Left ventricle myocardium inferior (tissue), 1 donor: Measurements from ENCODE around the gene NRP1. TPM values are rescaled to one million over a fixed set of nuclear protein-coding genes. Genes with fewer than 3 reads are reported as not detected.

ENCODE experiments used
- DNase-seq: peaks from one replicate; pipeline ENCODE4 v3.0.0-alpha.2; 2020
- H3K27ac ChIP-seq: fragments of 200-600 bp; replicated peaks from 2 replicates; pipeline ENCODE4 v1.8.0; 2021
- H3K27me3 ChIP-seq: fragments of 200-600 bp; 2 replicates; pipeline ENCODE4 v1.8.0; 2021; ENCODE audit warnings: low read depth
- H3K36me3 ChIP-seq: fragments of 200-600 bp; 2 replicates; pipeline ENCODE4 v1.8.0; 2021
- H3K4me1 ChIP-seq: fragments of 200-600 bp; 2 replicates; pipeline ENCODE4 v1.8.0; 2021
- H3K4me3 ChIP-seq: fragments of 200-600 bp; 2 replicates; pipeline ENCODE4 v1.8.0; 2021; ENCODE audit warnings: mild to moderate bottlenecking, moderate library complexity
- H3K9me3 ChIP-seq: fragments of 200-600 bp; replicated peaks from 2 replicates; pipeline ENCODE4 v1.8.0; 2021
- intact Hi-C: fragments of 100-400 bp; cut with micrococcal nuclease; formaldehyde crosslinking; loops from one replicate; pipeline ENCODE4 v1.11.0; 2022
- total RNA-seq: library from RNA; stranded (reverse); fragmentation: NEBNext Ultra II Directional; extraction: Animal tissue kit (Norgen Biotek cat#: 25700); gene quantifications from one replicate; pipeline ENCODE4 v1.2.1, GENCODE V29; 2021
- TF ChIP-seq, protein P1 (sequence below): fragments of 200-600 bp; IDR thresholded peaks from 2 replicates; pipeline ENCODE4 v1.8.0; 2021; ENCODE audit warnings: antibody characterized with exemption, mild to moderate bottlenecking, borderline replicate concordance
- donor health status: DM: no; HTN: yes; CAD: no; lungs with severe emphysema.

The NRP1 gene
- total RNA-seq, 1 donor from 2014 or later = 168 TPM

DNA sequence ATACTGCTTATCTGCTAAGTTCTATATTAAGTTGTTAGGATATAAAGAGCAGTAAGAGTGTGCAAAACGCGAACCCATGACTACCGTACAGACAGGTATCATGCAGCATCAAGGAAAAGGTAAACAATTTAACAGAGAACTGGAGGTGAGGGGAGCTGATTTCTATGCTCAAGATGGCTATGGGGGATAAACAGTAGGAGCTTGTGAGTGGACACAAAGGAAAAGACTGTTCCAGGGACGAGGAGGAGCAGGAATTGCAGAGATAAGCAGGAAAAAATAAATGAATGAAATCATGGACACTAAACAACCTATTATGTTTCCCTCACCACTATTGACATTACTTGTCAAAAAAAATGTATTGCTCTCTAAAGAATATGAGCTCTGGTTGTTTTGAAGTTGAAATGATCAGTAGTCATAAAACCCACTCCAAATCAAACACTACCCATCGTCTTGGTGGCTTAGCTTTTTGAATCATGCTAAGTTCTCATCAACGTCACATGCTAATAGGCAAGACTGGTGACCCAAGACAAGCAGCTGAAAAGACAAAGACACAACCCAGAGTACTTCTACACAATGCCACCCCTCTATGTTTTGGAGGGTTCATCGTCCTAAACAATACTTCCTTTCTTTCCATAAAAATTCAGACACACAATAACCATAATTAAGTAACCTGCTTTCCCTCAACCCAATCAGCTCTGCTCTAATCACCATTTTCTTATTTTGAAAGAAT, 102.7 kb downstream of the NRP1 start:
- intact Hi-C loops = no loop called here
- Histone ChIP-seq H3K4me1 (peaks cover 99% of the 10 kb centered on the region), H3K27ac (peak overlapping the region; percentile 76), H3K27me3 (no peaks in the 10 kb centered on the region), H3K9me3 (no peaks in the 10 kb centered on the region), H3K36me3 (peaks cover 13% of the 10 kb centered on the region), H3K4me3 (no peak overlapping the region)
- TF ChIP-seq, protein P1, sequence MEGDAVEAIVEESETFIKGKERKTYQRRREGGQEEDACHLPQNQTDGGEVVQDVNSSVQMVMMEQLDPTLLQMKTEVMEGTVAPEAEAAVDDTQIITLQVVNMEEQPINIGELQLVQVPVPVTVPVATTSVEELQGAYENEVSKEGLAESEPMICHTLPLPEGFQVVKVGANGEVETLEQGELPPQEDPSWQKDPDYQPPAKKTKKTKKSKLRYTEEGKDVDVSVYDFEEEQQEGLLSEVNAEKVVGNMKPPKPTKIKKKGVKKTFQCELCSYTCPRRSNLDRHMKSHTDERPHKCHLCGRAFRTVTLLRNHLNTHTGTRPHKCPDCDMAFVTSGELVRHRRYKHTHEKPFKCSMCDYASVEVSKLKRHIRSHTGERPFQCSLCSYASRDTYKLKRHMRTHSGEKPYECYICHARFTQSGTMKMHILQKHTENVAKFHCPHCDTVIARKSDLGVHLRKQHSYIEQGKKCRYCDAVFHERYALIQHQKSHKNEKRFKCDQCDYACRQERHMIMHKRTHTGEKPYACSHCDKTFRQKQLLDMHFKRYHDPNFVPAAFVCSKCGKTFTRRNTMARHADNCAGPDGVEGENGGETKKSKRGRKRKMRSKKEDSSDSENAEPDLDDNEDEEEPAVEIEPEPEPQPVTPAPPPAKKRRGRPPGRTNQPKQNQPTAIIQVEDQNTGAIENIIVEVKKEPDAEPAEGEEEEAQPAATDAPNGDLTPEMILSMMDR = no peak
- no peak for DNase-seq

DNA sequence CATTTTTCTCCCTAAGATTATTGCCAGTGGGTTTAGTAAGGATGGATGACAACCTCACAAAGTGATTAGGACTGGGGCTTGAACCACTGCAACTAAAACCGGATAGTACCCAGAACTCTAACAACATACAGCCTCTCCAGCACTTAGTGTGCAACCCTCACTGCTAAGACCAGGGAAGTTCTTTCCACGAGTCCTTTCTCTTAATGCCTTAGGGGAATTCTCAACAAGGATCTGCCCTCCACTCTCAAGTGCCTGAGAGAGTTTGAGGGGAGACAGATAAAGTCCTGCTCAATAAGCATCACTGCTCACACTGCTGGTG, 104.6 kb downstream of the NRP1 start:
- intact Hi-C loops = no loop called here
- TF ChIP-seq, protein P1 = no peak
- no peaks in the 10 kb centered on the region for H3K9me3 ChIP-seq
- peaks cover 31% of the 10 kb centered on the region for H3K36me3 ChIP-seq
- peaks cover 87% of the 10 kb centered on the region for H3K4me1 ChIP-seq
- H3K27ac ChIP-seq = peak overlapping the region; percentile 76
- no peak overlapping the region for H3K4me3 ChIP-seq
- no peak for DNase-seq
- H3K27me3 ChIP-seq = no peaks in the 10 kb centered on the region

DNA sequence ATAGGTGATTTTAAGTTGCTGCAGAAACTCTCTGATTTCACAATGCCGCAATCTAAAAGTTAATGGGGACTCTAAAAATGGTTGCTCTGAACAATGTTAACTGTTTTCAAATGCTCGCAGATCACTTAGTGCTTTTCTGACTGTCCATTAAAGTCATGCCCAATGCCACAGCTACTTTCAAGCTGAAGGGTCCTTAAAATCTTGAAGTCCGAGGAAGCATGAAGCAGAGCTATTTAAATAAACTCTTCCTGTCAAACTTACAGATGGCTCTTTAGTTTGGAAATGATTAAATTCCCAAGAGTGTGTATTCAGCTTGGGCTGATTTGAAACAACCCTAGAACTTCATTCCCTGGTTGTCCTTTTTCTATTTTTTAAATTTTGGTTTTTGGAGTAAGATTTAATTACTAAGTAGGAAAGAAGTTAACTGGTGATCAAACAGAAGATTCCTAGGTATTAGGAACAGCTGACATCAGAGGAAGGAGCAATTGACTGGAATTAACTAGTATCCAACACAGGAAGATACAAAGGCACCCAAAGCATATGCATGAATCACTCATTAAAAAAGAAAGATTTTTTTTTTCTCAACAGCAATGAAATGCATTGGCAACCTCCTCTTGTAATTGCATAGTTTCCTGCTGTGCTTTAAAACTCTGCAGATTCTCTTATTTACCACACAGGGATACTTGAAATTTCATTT, 105.1 kb downstream of the NRP1 start:
- no peaks in the 10 kb centered on the region for H3K9me3 ChIP-seq
- intact Hi-C loops = no loop called here
- peaks cover 87% of the 10 kb centered on the region for H3K4me1 ChIP-seq
- no peak for DNase-seq
- H3K4me3 ChIP-seq = no peak overlapping the region
- H3K27me3 ChIP-seq = no peaks in the 10 kb centered on the region
- peaks cover 36% of the 10 kb centered on the region for H3K36me3 ChIP-seq
- TF ChIP-seq, protein P1 = no peak
- H3K27ac ChIP-seq = peak overlapping the region; percentile 76

- intact Hi-C loops = no loop called here
- H3K36me3 ChIP-seq = peaks cover 46% of the 10 kb centered on the region
- H3K27me3 ChIP-seq = no peaks in the 10 kb centered on the region
- no peaks in the 10 kb centered on the region for H3K9me3 ChIP-seq
- no peak overlapping the region for H3K4me3 ChIP-seq
- peaks cover 86% of the 10 kb centered on the region for H3K4me1 ChIP-seq
- TF ChIP-seq, protein P1 = no peak
- DNase-seq = no peak
- H3K27ac ChIP-seq = peak overlapping the region; percentile 76
Observed at GRCh38 chr10:33228426-33228825, 106.0 kb downstream of the NRP1 start.

- H3K4me1 ChIP-seq = peaks cover 85% of the 10 kb centered on the region
- no peak overlapping the region for H3K4me3 ChIP-seq
- H3K36me3 ChIP-seq = peaks cover 55% of the 10 kb centered on the region
- H3K9me3 ChIP-seq = no peaks in the 10 kb centered on the region
- DNase-seq = no peak
- H3K27me3 ChIP-seq = no peaks in the 10 kb centered on the region
- H3K27ac ChIP-seq = peak overlapping the region; percentile 76
- intact Hi-C loops = no loop called here
- TF ChIP-seq, protein P1 = no peak
Observed at GRCh38 chr10:33227489-33227888, 107.0 kb downstream of the NRP1 start.
